PFSK-1 (cell line): ENCODE results near the gene C16orf54.

ENCODE experiments used
- FOXP2 ChIP-seq: optimal IDR thresholded peaks from 2 replicates; pipeline ENCODE3; 2011; ENCODE audit warnings: borderline replicate concordance, control low read depth, inconsistent platforms; ENCODE audit not compliant: insufficient read depth; ENCODE audit errors: extremely low read length, extremely low read depth
- POLR2AphosphoS5 ChIP-seq: IDR thresholded peaks from 2 replicates; pipeline ENCODE4 v1.6.1; 2012; ENCODE audit warnings: low read depth, mild to moderate bottlenecking, control low read depth, low read length, moderate library complexity
- SIN3A ChIP-seq: IDR thresholded peaks from 2 replicates; pipeline ENCODE4 v1.6.1; 2012; ENCODE audit warnings: mild to moderate bottlenecking, low read length, moderate library complexity, borderline replicate concordance; ENCODE audit not compliant: insufficient read depth
- TAF1 ChIP-seq: IDR thresholded peaks from 2 replicates; pipeline ENCODE4 v1.6.1; 2012; ENCODE audit warnings: low read length, control low read depth, borderline replicate concordance; ENCODE audit not compliant: insufficient read depth
- TF ChIP-seq, protein P1 (sequence below), 2 experiments: IDR thresholded peaks; 2 replicates each; pipeline versions ENCODE4 v1.6.1 to v1.8.0; 2011 to 2012; ENCODE audit warnings: low read depth in 2 of 2, low read length in 2 of 2, control low read depth in 1 of 2, inconsistent platforms in 1 of 2, mild to moderate bottlenecking in 1 of 2, moderate library complexity in 1 of 2; ENCODE audit not compliant: insufficient read depth in 1 of 2

The C16orf54 gene

GRCh38 chr16:29698484-29699323 lies 47.1 kb downstream of the C16orf54 start:
- no peak for TF ChIP-seq SIN3A
- no peak for TF ChIP-seq FOXP2
- TF ChIP-seq POLR2AphosphoS5 = no peak
- no peak for TF ChIP-seq TAF1
- TF ChIP-seq, protein P1, sequence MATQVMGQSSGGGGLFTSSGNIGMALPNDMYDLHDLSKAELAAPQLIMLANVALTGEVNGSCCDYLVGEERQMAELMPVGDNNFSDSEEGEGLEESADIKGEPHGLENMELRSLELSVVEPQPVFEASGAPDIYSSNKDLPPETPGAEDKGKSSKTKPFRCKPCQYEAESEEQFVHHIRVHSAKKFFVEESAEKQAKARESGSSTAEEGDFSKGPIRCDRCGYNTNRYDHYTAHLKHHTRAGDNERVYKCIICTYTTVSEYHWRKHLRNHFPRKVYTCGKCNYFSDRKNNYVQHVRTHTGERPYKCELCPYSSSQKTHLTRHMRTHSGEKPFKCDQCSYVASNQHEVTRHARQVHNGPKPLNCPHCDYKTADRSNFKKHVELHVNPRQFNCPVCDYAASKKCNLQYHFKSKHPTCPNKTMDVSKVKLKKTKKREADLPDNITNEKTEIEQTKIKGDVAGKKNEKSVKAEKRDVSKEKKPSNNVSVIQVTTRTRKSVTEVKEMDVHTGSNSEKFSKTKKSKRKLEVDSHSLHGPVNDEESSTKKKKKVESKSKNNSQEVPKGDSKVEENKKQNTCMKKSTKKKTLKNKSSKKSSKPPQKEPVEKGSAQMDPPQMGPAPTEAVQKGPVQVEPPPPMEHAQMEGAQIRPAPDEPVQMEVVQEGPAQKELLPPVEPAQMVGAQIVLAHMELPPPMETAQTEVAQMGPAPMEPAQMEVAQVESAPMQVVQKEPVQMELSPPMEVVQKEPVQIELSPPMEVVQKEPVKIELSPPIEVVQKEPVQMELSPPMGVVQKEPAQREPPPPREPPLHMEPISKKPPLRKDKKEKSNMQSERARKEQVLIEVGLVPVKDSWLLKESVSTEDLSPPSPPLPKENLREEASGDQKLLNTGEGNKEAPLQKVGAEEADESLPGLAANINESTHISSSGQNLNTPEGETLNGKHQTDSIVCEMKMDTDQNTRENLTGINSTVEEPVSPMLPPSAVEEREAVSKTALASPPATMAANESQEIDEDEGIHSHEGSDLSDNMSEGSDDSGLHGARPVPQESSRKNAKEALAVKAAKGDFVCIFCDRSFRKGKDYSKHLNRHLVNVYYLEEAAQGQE (IDR thresholded peaks at IDR 0.05; ENCODE audit: insufficient read depth in 1 of 2, low read depth in 2 of 2, low read length in 2 of 2) = no peak

DNA sequence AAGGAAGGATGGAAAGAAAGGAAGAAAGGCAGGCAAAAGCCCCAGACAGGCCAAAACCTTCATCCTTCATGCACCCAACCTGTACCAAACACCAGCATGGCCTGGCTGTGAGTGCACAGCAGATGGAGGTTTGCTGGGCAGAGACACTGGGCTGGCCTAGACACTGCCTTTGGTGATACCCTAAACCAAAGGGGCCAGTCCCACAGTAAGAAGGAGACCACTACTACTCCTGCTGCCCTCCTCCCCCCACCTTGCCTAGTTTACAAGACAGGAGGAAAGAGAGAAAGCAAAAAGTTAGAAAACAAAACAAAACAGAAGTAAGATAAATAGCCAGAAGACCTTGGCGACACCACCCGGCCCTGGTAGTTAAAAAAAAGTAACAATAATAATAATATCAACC lies 47.7 kb downstream of the C16orf54 start:
- TF ChIP-seq FOXP2 (no peak), POLR2AphosphoS5 (no peak), SIN3A (no peak), TAF1 (no peak)
- TF ChIP-seq, protein P1 (IDR thresholded peaks at IDR 0.05; ENCODE audit: insufficient read depth in 1 of 2, low read depth in 2 of 2, low read length in 2 of 2) = no peak

DNA sequence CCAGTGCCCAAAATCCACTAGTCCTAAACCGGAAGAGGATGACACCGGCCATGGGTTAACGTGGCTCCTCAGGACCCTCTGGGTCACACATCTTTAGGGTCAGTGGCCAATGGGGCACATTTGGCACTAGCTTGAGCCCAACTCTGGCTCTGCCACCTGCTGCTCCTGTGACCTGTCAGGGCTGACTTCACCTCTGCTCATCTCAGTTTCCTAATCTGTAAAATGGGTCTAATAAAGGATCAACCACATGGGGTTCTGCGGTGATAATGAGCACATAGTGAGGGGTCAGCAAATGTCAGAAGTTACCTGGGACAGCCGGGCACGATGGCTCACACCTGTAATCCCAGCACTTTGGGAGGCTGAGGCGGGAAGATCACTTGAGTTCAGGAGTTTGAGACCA lies 48.4 kb downstream of the C16orf54 start:
- TF ChIP-seq POLR2AphosphoS5 (no peak), TAF1 (no peak), SIN3A (no peak), FOXP2 (no peak)
- TF ChIP-seq, protein P1 (IDR thresholded peaks at IDR 0.05; ENCODE audit: insufficient read depth in 1 of 2, low read depth in 2 of 2, low read length in 2 of 2) = no peak

- TF ChIP-seq TAF1 (no peak), POLR2AphosphoS5 (no peak), FOXP2 (no peak), SIN3A (no peak)
- TF ChIP-seq, protein P1 (IDR thresholded peaks at IDR 0.05; ENCODE audit: insufficient read depth in 1 of 2, low read depth in 2 of 2, low read length in 2 of 2) = no peak
Observed at GRCh38 chr16:29696881-29697331, 48.9 kb downstream of the C16orf54 start.
